Ishikawa (cell line): ENCODE measurements around the gene FAM89A.

ENCODE experiments used
- CEBPB ChIP-seq: IDR thresholded peaks from 2 replicates; pipeline ENCODE4 v1.6.1; 2012
- CREB1 ChIP-seq: IDR thresholded peaks from 2 replicates; pipeline ENCODE4 v1.6.1; 2012; ENCODE audit warnings: low read depth
- EGR1 ChIP-seq: IDR thresholded peaks from 2 replicates; pipeline ENCODE4 v1.6.1; 2012
- EP300 ChIP-seq: IDR thresholded peaks from 2 replicates; pipeline ENCODE4 v1.6.1; 2012; ENCODE audit warnings: borderline replicate concordance
- FOXM1 ChIP-seq: IDR thresholded peaks from 2 replicates; pipeline ENCODE4 v1.6.1; 2012; ENCODE audit warnings: low read depth, borderline replicate concordance
- MAX ChIP-seq: IDR thresholded peaks from 2 replicates; pipeline ENCODE4 v1.6.1; 2012
- NFIC ChIP-seq: IDR thresholded peaks from 2 replicates; pipeline ENCODE4 v1.6.1; 2012
- RAD21 ChIP-seq: IDR thresholded peaks from 2 replicates; pipeline ENCODE4 v1.6.1; 2012; ENCODE audit warnings: low read depth
- REST ChIP-seq: IDR thresholded peaks from 2 replicates; pipeline ENCODE4 v1.6.1; 2012; ENCODE audit warnings: low read depth, mild to moderate bottlenecking
- TAF1 ChIP-seq: IDR thresholded peaks from 2 replicates; pipeline ENCODE4 v1.6.1; 2012; ENCODE audit warnings: low read depth, mild to moderate bottlenecking
- TCF12 ChIP-seq: IDR thresholded peaks from 2 replicates; pipeline ENCODE4 v1.6.1; 2012; ENCODE audit warnings: low read depth
- TEAD4 ChIP-seq: IDR thresholded peaks from 2 replicates; pipeline ENCODE4 v1.6.1; 2012
- USF1 ChIP-seq: IDR thresholded peaks from 2 replicates; pipeline ENCODE4 v1.6.1; 2012
- YY1 ChIP-seq: IDR thresholded peaks from 2 replicates; pipeline ENCODE4 v1.6.1; 2012; ENCODE audit warnings: low read depth
- ZBTB7A ChIP-seq: IDR thresholded peaks from 2 replicates; pipeline ENCODE4 v1.6.1; 2012; ENCODE audit warnings: low read depth

FAM89A gene

GRCh38 chr1:230992100-230992774 lies 47.8 kb downstream of the FAM89A start:
- TF ChIP-seq NFIC (no peak), REST (no peak), TCF12 (no peak)

- TF ChIP-seq CEBPB (no peak), TCF12 (no peak), EP300 (no peak), YY1 (no peak), USF1 (no peak), NFIC (no peak), FOXM1 (no peak), EGR1 (no peak), MAX (no peak)
These were observed 52.6 kb downstream of the FAM89A start for GRCh38 chr1:230987448-230987847.

GRCh38 chr1:230986976-230987375 lies 53.1 kb downstream of the FAM89A start:
- no peak for TF ChIP-seq EGR1
- TF ChIP-seq CEBPB, result no peak
- no peak for TF ChIP-seq MAX
- no peak for TF ChIP-seq USF1
- TF ChIP-seq FOXM1, result no peak
- no peak for TF ChIP-seq ZBTB7A
- TF ChIP-seq REST, result no peak
- TF ChIP-seq YY1, result no peak
- TF ChIP-seq CREB1, result no peak
- no peak for TF ChIP-seq TEAD4
- no peak for TF ChIP-seq NFIC
- TF ChIP-seq TAF1, result no peak

GRCh38 chr1:230985711-230986110 lies 54.3 kb downstream of the FAM89A start:
- TF ChIP-seq ZBTB7A (no peak), USF1 (no peak), CREB1 (no peak), YY1 (no peak), TCF12 (no peak), MAX (no peak), RAD21 (no peak)

GRCh38 chr1:230983811-230984210 lies 56.2 kb downstream of the FAM89A start:
- TF ChIP-seq TAF1 (no peak), EGR1 (no peak), MAX (no peak), USF1 (no peak), YY1 (no peak), CEBPB (no peak), EP300 (no peak), TEAD4 (no peak), NFIC (no peak), REST (no peak), TCF12 (no peak), RAD21 (no peak), ZBTB7A (no peak), FOXM1 (no peak), CREB1 (no peak)
